Heart left ventricle (tissue), 16 donors: ENCODE data around the gene ZNF76. TPM values are rescaled to one million over a fixed set of nuclear protein-coding genes. Genes with fewer than 3 reads are reported as not detected.

ENCODE experiments used
- ATAC-seq, 4 donors: fragments of 200-7000 bp; cut with Tn5 transposase; one replicate each; pipeline ENCODE4 v1.9.1; 2020 to 2022; ENCODE audit warnings: moderate library complexity in 4 of 4, mild to moderate bottlenecking in 3 of 4, moderate number of reproducible peaks in 1 of 4
- DNase-seq, 5 donors: peaks; one replicate each; pipeline ENCODE4 v3.0.0-alpha.2; 2020
- H3K27ac ChIP-seq, 12 donors: fragments of 200-600 bp; sonication (generic) in 4 of 12; one replicate each; pipeline versions ENCODE4 v1.5.0 to v1.8.0; 2016 to 2022; ENCODE audit warnings: mild to moderate bottlenecking in 2 of 12
- H3K27me3 ChIP-seq, 9 donors: fragments of 200-600 bp; sonication (generic) in 2 of 9; one replicate each; pipeline versions ENCODE4 v1.5.1 to v1.8.0; 2016 to 2022; ENCODE audit warnings: mild to moderate bottlenecking in 3 of 9
- H3K36me3 ChIP-seq, 9 donors: fragments of 200-600 bp; sonication (generic) in 2 of 9; one replicate each; pipeline versions ENCODE4 v1.5.0 to v1.8.0; 2018 to 2022; ENCODE audit warnings: mild to moderate bottlenecking in 2 of 9
- H3K4me1 ChIP-seq, 12 donors: fragments of 200-600 bp; sonication (generic) in 4 of 12; one replicate each; pipeline versions ENCODE4 v1.5.0 to v1.8.0; 2016 to 2022; ENCODE audit warnings: mild to moderate bottlenecking in 3 of 12
- H3K4me3 ChIP-seq, 12 donors: fragments of 200-600 bp; sonication (generic) in 4 of 12; one replicate each; pipeline versions ENCODE4 v1.5.0 to v1.8.0; 2017 to 2022; ENCODE audit warnings: mild to moderate bottlenecking in 9 of 12, moderate library complexity in 4 of 12
- H3K9me3 ChIP-seq, 12 donors: fragments of 200-600 bp; sonication (generic) in 4 of 12; one replicate each; pipeline versions ENCODE4 v1.5.0 to v1.8.0; 2016 to 2022; ENCODE audit warnings: mild to moderate bottlenecking in 1 of 12
- CTCF ChIP-seq, 12 donors: fragments of 200-600 bp; sonication (generic) in 4 of 12; IDR thresholded peaks; one replicate each; pipeline versions ENCODE4 v1.5.0 to v1.8.0; 2018 to 2022; ENCODE audit warnings: antibody characterized with exemption in 12 of 12, mild to moderate bottlenecking in 5 of 12
- POLR2A ChIP-seq, 2 donors: fragments of 450-650 bp; IDR thresholded peaks; one replicate each; pipeline ENCODE4 v1.6.1; 2017; ENCODE audit warnings: antibody characterized with exemption in 2 of 2, mild to moderate bottlenecking in 2 of 2, moderate library complexity in 2 of 2
- WGBS, 4 donors: extraction: QIAGEN DNeasy Blood & Tissue Kit in 2 of 4; methylation state at CpG; one replicate each; pipeline versions ENCODE4 v1.1.5 to v1.1.7; 2013 to 2018; 5-methylcytosine and 5-hydroxymethylcytosine counted together
- intact Hi-C, 10 donors: fragments of 100-400 bp; cut with DNase I; formaldehyde crosslinking; loops; one replicate each; pipeline versions ENCODE4 v1.11.1 to v1.14.2; 2022
- polyA plus RNA-seq, 2 donors: library from polyadenylated mRNA; stranded (reverse); fragments of 200-250 nt; gene quantifications; one replicate each; pipeline ENCODE4 v1.2.3, GENCODE V29; 2013
- total RNA-seq, 9 donors: library from RNA; depleted of rRNA in 2 of 9; stranded (reverse); fragments of >200 nt in 2 of 9; fragmentation: NEBNext Ultra II Directional in 3 of 9; extraction: Animal tissue kit (Norgen Biotek cat#: 25700) in 3 of 9; gene quantifications; one replicate each; pipeline versions ENCODE4 v1.1.0 to v1.2.4, GENCODE V29; 2016 to 2023
- donor health status: ischemic (EF 13 %, LVEDD 7.1; RV severe dilation, severe dysfunction).
- donor health status: healthy with polysubstance abuse.
- donor health status: DM: no; HTN: yes; CAD: no.
- donor health status: DM: no; HTN: no; CAD: no.
- donor health status: ischemic (EF 25% LVEDD 6.9; RV normal size, moderate dysfunction).
- donor health status: ischemic (EF 25% LVEDD 5.7; RV mildly dilated, moderate dysfunction).
- donor health status: healthy.
- donor health status: DM: yes; HTN: yes; CAD: no.
- donor health status: ischemic (EF 35%, LVEDD 5.7; RV mildly dilated, moderate dysfunction).
- donor health status: nonischemic (EF 11% LVEDD 7.7; RV severe dilation, severe dysfunction).
- donor health status: DM: yes; HTN: yes; CAD: no.
- donor health status: PGD.
- donor health status: ischemic (EF 29% LVEDD 5.4; RV normal size, mild dysfunction).
- donor health status: nonischemic (EF 23%, LVEDD 6.1; RV moderate dilation, normal function).

Gene ZNF76
- total and polyA plus RNA-seq, 11 donors: 20.2 to 46.1 (median 33.0) TPM

GRCh38 chr6:35242906-35243305, 16.6 kb upstream of the ZNF76 start:
- Histone ChIP-seq H3K4me1 (peaks cover 0 to 40% (median 19%) of the 10 kb centered on the region in 12 donors), H3K36me3 (peaks cover 0 to 41% (median 31%) of the 10 kb centered on the region in 9 donors), H3K27me3 (no peaks in the 10 kb centered on the region), H3K9me3 (no peaks in the 10 kb centered on the region), H3K27ac (no peak overlapping the region), H3K4me3 (no peak overlapping the region)
- TF ChIP-seq CTCF (IDR thresholded peaks at IDR 0.05): no peak
- no peak for TF ChIP-seq POLR2A (IDR thresholded peaks at IDR 0.05)
- no peak for ATAC-seq
- intact Hi-C loops: loop anchor here in 8 of 10 donors (5.0 to 10.0 kb wide), 5 partner anchors 36 to 348 kb away; no protein-coding TSS in a partner anchor
- no peak for DNase-seq
- WGBS, 4 donors: 92 to 97% (median 94%) methylated on average over 10 to 13 of the region's 13 CpGs

- H3K27me3 ChIP-seq: no peaks in the 10 kb centered on the region
- no peak overlapping the region for H3K27ac ChIP-seq
- H3K4me3 ChIP-seq: no peak overlapping the region
- DNase-seq (no peak), ATAC-seq (no peak)
- intact Hi-C loops: loop anchor here in 8 of 10 donors (5.0 to 10.0 kb wide), 5 partner anchors 36 to 349 kb away; no protein-coding TSS in a partner anchor
- no peaks in the 10 kb centered on the region for H3K9me3 ChIP-seq
- peaks cover 0 to 40% (median 17%) of the 10 kb centered on the region in 12 donors for H3K4me1 ChIP-seq
- peaks cover 0 to 41% (median 31%) of the 10 kb centered on the region in 9 donors for H3K36me3 ChIP-seq
- no peak for TF ChIP-seq POLR2A (IDR thresholded peaks at IDR 0.05)
- no peak for TF ChIP-seq CTCF (IDR thresholded peaks at IDR 0.05)
- WGBS, 4 donors: 81 to 83% (median 83%) methylated on average over 10 to 17 of the region's 17 CpGs
These were observed 16.1 kb upstream of the ZNF76 start for GRCh38 chr6:35243386-35243958.

- Histone ChIP-seq H3K36me3 (peaks cover 0 to 41% (median 31%) of the 10 kb centered on the region in 9 donors), H3K27me3 (no peaks in the 10 kb centered on the region), H3K9me3 (no peaks in the 10 kb centered on the region), H3K4me3 (no peak overlapping the region), H3K27ac (no peak overlapping the region), H3K4me1 (peaks cover 0 to 40% (median 15%) of the 10 kb centered on the region in 12 donors)
- ATAC-seq: no peak
- intact Hi-C loops: loop anchor here in 8 of 10 donors (5.0 to 10.0 kb wide), 5 partner anchors 37 to 350 kb away; no protein-coding TSS in a partner anchor
- no peak for DNase-seq
- TF ChIP-seq POLR2A (IDR thresholded peaks at IDR 0.05) (no peak), CTCF (IDR thresholded peaks at IDR 0.05) (no peak)
- 92 to 97% (median 95%) methylated on average over 7 of the region's 7 CpGs for WGBS, 4 donors
These were observed 15.0 kb upstream of the ZNF76 start for GRCh38 chr6:35244551-35244950.

GRCh38 chr6:35247642-35248231, 11.8 kb upstream of the ZNF76 start:
- intact Hi-C loops: loop anchor here in 1 of 10 donors (10.0 kb wide), 2 partner anchors 263 to 353 kb away; no protein-coding TSS in a partner anchor
- Histone ChIP-seq H3K36me3 (peaks cover 0 to 41% (median 31%) of the 10 kb centered on the region in 9 donors), H3K4me1 (peaks cover 0 to 38% (median 17%) of the 10 kb centered on the region in 12 donors), H3K4me3 (no peak overlapping the region), H3K27ac (no peak overlapping the region), H3K9me3 (no peaks in the 10 kb centered on the region), H3K27me3 (no peaks in the 10 kb centered on the region)
- TF ChIP-seq CTCF (IDR thresholded peaks at IDR 0.05): no peak
- TF ChIP-seq POLR2A (IDR thresholded peaks at IDR 0.05): no peak
- no peak for ATAC-seq
- 90 to 96% (median 94%) methylated on average over 2 of the region's 2 CpGs for WGBS, 4 donors
- no peak for DNase-seq
